Posterior cingulate gyrus (tissue), 11 donors: Measurements from ENCODE around the gene ZNF835.

ENCODE experiments used
- DNase-seq, 10 donors: peaks; one replicate each; pipeline versions ENCODE4 v3.0.0 to v3.0.0-alpha.2; 2020 to 2021; ENCODE audit warnings: mixed read lengths in 3 of 10
- intact Hi-C: fragments of 100-400 bp; cut with DNase I; formaldehyde crosslinking; loops from one replicate; pipeline ENCODE4 v1.15.1; 2023

The ZNF835 gene

DNA sequence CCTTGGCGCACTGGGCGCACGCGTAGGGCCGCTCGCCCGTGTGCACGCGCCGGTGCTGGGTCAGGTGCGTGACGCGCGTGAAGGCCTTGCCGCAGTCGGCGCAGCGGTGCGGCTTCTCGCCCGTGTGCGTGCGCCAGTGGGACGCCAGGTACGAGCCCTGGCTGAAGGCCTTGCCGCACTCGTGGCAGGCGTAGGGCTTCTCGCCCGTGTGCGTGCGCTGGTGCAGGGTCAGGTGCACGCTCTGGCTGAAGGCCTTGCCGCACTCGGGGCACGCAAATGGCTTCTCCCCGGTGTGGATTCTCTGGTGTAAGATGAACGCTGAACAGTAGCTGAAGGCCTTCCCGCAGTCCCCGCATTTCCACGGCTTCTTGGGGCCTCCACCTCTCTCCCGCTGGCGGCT lies 7.0 kb downstream of the ZNF835 start:
- intact Hi-C loops: no loop called here
- DNase-seq: no peak

DNA sequence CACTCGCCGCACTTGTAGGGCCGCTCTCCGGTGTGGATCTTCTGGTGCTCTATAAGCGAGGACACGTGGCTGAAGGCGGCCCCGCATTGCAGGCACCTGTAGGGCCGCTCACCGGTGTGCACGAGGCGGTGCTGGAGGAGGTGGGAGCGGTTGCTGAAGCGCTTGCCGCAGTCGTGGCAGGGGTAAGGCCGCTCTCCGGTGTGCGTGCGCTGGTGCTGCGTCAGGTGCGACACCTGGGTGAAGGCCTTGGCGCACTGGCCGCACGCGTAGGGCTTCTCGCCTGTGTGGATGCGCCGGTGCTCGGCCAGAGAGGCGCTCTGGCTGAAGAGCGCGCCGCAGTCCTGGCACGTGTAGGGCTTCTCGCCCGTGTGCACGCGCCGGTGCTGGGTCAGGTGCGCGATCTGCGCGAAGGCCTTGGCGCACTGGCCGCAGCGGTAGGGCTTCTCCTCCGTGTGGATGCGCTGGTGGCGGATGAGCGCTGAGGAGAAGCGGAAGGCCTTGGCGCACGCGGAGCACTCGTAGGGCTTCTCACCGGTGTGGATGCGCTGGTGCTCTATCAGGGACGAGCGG lies 7.5 kb downstream of the ZNF835 start:
- DNase-seq: no peak
- intact Hi-C loops: no loop called here

DNA sequence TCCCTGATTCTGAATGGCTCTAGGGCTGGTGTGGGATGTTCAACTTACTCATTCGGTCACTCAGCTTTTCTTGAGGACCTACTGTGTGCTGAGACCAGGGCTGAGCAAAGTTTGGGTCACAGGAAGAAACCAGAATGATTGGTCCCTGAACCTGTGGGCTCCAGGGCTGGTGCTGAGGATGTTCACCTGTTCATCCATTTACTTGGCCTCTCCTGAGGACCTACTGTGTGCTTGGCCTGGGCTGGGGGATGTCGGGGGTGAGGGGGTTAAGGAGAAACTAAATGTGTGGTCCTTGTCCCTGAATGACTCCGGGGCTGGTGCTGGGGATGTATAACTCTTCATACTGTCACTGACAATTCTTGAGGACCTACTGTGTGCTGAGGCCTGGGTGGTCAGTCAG lies 10.3 kb downstream of the ZNF835 start:
- DNase-seq: no peak
- intact Hi-C loops: no loop called here

DNA sequence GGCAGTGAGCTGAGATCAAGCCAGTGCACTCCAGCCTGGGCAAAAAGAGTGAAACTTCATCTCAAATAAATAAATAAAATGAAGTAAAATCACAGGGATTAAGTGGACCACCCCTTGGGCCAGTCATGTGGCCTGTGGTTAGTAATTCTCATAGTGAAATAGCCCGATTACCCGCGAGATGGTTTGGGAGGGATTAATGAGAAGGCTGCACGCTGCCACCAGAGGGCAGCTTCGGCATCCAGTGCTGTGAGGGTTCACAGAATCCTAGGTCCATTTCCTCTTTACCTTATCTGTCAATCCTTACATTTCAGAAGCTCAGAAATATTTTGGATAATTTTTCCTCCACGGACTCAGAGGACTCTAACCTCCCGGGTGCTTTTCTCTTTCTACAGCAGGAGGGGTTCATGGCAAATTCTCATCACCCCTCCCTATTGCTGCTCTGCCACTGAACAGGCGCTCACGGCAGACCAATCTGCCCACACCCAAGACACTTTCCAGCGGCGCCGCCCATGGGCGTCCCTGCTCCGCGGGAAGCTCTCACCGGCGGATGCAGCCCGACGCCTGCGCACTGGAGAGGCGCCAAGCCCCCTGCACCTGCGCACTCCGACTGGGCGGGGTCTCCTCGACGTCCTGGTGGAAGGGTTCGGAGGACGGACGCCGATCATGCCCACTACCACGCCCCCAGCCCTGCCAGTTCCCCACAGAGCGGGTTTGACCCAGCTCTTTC lies 11.0 kb downstream of the ZNF835 start:
- intact Hi-C loops: no loop called here
- DNase-seq: peak in 5 of 10 donors; percentile 36 to 90 (median 49)

DNA sequence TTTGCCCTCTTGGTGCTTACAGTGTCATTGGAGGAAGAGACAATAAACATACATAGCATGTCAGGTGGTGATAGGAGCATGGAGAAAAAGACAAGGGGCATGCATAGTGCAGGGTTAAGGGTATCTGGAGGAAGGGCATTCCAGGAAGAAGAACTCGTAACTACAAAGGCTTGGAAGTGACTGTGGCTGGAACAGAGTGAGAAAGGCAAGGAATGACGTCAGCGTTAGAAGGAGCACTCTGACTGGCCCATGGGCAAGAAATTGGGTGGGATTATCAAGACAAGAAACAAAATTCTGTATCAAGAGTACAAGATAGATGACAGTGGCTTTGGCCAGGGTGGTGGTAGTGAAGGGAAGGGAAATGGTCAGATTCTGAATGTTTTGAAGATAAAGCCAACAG lies 17.4 kb downstream of the ZNF835 start:
- intact Hi-C loops: no loop called here
- DNase-seq: no peak

DNA sequence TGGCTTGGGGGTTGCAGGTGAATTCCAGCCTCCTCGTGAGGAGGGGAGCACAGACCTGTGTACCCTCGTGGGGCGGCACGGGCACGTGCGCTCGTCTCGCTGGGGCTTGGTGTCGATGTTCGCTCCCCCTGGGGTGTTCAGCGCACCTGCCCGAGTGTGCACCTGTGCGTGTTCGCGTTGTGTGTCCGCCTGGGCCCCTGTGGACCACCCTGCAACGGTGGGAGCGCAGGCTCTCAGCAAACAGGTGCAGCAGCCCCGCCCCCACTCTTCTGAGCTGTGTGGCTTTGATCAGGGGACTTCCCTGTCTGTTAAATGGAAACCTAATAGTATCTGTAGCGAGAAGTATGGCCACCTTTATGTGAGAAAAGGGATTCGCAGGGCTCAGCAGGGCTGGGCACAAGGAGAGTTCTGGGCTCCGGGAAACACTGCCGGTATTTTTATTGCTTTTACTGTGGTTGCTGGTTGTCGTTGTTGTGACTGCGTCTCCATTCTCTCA lies 28.0 kb downstream of the ZNF835 start:
- DNase-seq: no peak
- intact Hi-C loops: no loop called here

DNA sequence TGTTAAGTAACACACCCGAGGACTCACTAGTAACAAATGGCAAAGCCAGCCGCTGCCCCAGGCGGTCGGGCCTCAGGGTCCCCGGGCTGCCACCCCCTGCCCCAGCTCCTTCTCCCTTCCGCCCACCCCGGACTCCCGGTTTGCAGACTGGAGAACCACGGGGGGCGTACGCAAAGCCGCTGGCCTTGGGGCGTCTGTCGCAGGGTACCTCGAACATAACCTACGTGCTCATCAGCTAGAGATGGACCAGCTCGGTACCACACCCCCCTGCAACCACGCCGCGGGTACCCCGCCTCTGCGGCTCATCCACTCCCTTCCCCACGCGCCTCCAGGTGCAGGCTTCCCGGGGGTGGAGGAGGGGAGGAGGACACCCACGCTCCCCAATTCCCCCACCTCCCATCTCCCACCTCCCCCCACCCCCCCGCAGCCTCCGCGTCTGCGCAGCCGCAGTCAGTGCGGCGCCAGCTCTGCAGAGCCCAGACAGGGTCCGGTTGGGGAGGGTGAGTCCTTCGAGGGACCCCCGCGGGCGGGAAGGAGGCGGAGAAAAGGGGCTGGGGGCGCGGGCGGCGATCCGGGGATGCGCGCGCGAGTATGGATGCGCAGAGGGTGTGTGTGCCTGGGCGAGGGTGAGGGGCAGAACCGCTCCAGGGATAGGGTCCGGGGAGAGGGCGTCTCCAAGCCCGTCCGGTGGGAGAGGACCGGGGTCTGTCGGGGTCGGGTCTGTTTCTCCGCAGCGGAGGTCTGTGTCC lies 28.7 kb downstream of the ZNF835 start, which contains the start of gene SMIM17:
Gene SMIM17, plus strand, starts transcription at position 449 of the 749 bp plus-strand sequence. CDS start 2,509 bp downstream, outside the sequence.
- intact Hi-C loops: no loop called here
- peak in 2 of 10 donors; percentile 84 for DNase-seq

DNA sequence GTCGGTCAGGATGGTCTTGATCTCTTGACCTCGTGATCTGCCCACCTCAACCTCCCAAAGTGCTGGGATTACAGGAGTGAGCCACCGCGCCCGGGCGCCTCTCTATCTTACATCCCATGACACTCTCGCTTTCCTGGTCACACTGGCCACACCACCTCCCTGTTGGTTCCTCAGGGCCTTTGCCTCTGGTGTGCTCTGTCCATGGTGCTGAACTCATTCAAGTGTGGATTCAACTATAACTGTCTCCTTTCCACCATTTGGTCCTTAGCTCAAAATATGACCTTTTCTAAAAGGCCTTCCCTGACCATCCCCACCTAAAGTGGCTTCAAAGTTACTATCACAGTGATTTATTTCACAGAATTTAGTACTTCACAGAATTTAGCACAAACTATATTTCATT lies 32.3 kb downstream of the ZNF835 start:
- intact Hi-C loops: no loop called here
- DNase-seq: no peak

DNA sequence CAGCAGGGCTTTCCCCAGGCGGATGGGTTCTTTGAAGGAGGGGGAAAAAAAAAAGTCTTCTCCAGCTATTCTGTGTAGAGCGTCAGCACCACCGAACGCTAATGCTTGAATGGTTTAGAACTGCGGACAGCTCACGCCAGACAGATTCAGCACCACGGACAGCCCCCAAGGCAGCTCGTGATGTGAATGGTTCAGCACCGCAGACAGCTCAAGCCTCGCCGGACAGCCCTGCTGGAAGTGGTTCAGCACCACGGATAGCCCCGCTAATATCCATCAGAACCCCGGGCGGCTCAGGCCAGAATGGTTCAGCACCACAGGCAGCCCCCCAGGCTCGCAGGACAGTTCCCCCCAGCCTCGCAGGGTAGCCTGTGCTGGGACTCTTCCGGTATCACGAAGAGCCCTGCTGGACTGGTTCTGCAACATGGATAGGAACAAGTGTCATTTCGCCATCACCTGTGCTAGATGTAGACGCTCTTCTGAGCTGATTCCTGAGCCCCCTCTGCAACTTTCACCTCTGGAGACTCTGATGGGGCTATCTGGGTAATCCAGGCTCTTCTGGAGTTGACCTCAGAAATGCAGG lies 33.5 kb downstream of the ZNF835 start:
- DNase-seq: peak in 7 of 10 donors; percentile 55 to 92 (median 61)
- intact Hi-C loops: no loop called here

DNA sequence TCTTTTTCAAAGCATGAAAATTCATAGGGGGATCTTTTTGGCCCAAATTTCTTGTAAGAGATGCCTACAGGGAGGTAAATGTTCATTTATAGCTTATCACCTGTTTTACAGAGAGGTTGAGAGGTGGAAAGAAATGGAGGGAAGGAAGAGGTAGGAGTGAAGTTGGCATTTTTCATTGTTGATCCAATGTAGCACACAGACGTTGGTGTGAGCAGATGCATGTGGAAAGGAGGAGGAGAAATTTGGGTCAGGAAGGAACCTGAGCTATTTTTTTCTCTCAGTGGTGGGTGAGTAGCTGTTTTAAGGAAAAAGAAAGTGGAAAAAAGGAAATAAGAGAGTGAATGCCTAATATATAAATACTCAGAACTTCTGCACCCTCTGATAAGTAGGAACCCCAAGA lies 38.5 kb downstream of the ZNF835 start:
- no peak for DNase-seq
- intact Hi-C loops: no loop called here

DNA sequence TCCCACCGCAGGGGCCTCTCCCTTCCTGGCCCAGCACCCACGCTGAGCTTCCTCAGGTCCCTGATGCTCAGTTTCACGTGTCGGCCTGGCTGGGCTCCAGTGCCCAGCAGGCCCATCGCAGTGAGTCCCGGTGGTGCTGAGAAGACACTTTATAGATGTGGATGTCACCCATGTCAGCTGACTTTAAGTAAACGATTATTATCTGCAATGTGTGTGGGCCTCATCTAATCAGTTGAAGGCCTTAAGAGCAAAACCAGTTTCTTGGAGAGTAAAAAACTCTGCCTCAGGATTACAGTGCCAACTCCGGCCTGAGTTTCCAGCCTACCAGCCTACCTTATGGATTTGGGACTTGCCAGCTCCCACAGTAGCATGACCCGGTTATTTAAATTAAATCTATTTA lies 45.8 kb downstream of the ZNF835 start:
- no peak for DNase-seq
- intact Hi-C loops: no loop called here

DNA sequence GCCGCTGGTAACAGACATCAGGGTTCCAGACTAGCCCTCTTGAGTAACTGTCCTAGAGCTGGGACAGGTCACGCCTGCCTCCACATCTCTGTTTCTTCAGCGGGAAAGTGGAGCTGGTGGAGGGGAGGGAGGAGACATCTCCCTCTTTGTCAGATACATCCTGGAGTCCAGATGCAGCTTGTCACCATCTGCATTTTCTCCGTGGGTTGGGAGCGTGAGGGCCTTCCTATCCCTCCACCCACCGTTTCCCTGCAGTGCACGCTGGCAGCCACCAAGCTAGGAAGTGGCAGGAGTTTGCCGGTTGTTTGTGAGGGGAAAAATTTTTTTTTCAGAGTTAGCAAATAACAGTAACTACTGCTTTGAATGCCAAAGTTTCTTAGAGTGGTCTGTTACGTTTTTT lies 48.6 kb downstream of the ZNF835 start:
- intact Hi-C loops: no loop called here

DNA sequence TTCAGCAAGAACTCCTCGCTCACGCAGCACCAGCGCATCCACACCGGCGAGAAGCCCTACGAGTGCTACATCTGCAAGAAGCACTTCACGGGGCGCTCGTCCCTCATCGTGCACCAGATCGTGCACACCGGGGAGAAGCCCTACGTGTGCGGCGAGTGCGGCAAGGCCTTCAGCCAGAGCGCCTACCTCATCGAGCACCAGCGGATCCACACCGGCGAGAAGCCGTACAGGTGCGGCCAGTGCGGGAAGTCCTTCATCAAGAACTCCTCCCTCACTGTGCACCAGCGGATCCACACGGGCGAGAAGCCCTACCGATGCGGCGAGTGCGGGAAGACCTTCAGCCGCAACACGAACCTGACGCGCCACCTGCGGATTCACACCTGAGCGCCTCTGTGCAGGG lies 49.2 kb downstream of the ZNF835 start:
- peak in 2 of 10 donors; percentile 66 to 73 for DNase-seq
- intact Hi-C loops: no loop called here

More for the DNA sequence above, 48.6 kb downstream of the ZNF835 start:
- peak in 2 of 10 donors; percentile 74 to 78 for DNase-seq

DNA sequence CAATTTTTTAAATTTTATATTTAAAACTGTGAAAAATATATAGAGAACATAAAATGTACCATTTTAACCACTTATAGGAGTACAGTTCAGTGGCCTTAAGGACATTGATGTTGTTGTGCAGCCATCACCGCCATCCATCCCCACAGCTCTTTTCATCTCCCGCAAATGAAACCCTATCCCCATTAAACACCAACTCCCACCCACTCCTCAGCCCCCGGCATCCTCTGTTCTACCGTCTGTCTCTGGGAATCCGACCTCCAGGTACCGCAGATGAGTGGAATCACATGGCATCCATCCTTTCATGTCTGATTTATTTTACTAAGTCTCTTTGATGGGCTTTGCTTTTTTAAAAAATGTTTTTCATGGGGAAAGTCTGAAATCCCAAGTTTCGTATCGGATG lies 52.4 kb downstream of the ZNF835 start:
- DNase-seq: no peak
- intact Hi-C loops: no loop called here

DNA sequence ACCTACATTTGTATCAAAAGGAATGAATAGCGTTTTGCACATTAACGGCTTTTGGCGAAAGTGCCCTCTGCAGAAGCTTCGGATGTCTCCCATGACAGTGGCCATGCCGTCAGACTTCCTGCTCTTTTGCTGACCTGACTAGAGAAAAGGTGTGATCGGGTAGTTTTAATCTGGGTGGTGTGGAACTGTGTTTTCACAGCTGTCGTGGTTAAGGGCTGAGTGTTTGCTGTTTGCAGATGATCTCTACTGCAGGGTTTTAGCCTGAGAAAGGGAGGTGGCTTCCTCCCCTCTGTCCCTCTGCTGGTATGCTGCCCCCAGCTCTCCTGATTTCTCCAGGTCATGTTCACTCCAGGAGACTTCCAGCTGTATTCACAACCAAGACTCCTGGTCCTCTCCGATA lies 54.0 kb downstream of the ZNF835 start:
- intact Hi-C loops: no loop called here
- no peak for DNase-seq

DNA sequence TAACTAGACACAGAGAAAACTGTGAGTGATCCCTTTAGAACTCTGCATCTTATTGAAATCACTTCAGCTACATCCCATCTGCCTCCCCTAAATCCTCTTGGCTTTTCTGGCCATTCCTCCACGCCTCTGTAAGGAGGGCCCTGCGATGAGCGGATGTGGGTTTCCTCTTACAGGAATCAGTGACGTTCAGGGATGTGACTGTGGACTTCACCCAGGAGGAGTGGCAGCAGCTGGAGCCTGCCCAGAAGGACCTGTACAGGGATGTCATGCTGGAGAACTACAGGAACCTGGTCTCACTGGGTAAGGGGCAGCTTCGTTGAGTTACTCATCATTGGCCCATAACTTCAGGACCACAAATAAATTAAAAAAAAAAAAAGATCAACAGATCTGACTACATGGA lies 57.9 kb downstream of the ZNF835 start:
- DNase-seq: no peak
- intact Hi-C loops: no loop called here

DNA sequence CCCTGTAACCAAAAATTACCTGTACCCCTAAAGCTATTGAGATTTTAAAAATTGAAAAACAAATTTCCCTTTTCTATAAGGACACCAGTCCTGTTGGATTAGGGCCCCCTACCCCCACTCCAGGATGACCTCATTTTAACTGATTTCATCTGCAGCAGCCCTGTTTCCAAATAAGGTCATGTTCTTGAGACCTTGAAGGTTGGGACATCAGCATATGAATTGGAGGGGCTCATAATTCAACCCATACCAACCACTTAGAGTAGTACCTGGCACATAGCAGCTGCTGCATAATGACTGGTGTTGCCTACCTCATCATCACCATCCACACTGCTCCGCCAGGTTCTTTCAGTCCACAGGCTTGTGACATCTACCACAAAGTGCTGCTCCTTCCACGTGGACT lies 58.8 kb downstream of the ZNF835 start:
- intact Hi-C loops: no loop called here
- DNase-seq: no peak
